HEK293T (cell line): ENCODE measurements around the gene EFCAB8.
"Not testable (repeated sequence)": the region's sequence is repeated elsewhere in the genome, so short reads cannot be mapped to it uniquely, and the experiment has no call there.

Source experiments
- CTCF ChIA-PET: fragments of 350-600 bp; formaldehyde crosslinking; extraction: SDS; loops from one replicate; lab custom pipeline; 2021; ENCODE audit warnings: antibody characterized with exemption, inconsistent platforms; lab: Yijun Ruan, JAX
- POLR2A ChIA-PET: fragments of 350-600 bp; formaldehyde crosslinking; extraction: SDS; loops from one replicate; lab custom pipeline; 2020; ENCODE audit warnings: antibody characterized with exemption, inconsistent platforms; lab: Yijun Ruan, JAX
- DNase-seq: peaks from one replicate; pipeline ENCODE4 v3.0.0; 2012; ENCODE audit warnings: mixed read lengths; ENCODE audit errors: extremely low spot score
- ARNT ChIP-seq: fragments of 450-650 bp; IDR thresholded peaks from 2 replicates; pipeline ENCODE4 v1.6.1; 2017; ENCODE audit warnings: mild to moderate bottlenecking
- BHLHE40 ChIP-seq: fragments of 450-650 bp; IDR thresholded peaks from 2 replicates; pipeline ENCODE4 v1.6.1; 2016; ENCODE audit warnings: mild to moderate bottlenecking, moderate library complexity, borderline replicate concordance
- CTBP1 ChIP-seq: fragments of 450-650 bp; IDR thresholded peaks from 2 replicates; pipeline ENCODE4 v1.6.1; 2016; ENCODE audit warnings: borderline replicate concordance
- ELF4 ChIP-seq: fragments of 450-650 bp; IDR thresholded peaks from 2 replicates; pipeline ENCODE4 v1.6.1; 2017; ENCODE audit warnings: antibody characterized with exemption
- FOXA1 ChIP-seq: fragments of 450-650 bp; IDR thresholded peaks from 2 replicates; pipeline ENCODE4 v1.6.1; 2016; ENCODE audit warnings: mild to moderate bottlenecking
- FOXK2 ChIP-seq: fragments of 450-650 bp; IDR thresholded peaks from 2 replicates; pipeline ENCODE4 v1.6.1; 2016; ENCODE audit warnings: mild to moderate bottlenecking
- FOXM1 ChIP-seq: fragments of 450-650 bp; IDR thresholded peaks from 2 replicates; pipeline ENCODE4 v1.6.1; 2017; ENCODE audit warnings: mild to moderate bottlenecking, borderline replicate concordance
- HDGF ChIP-seq: fragments of 450-650 bp; IDR thresholded peaks from 2 replicates; pipeline ENCODE4 v1.6.1; 2017; ENCODE audit warnings: antibody characterized with exemption, borderline replicate concordance
- L3MBTL2 ChIP-seq: fragments of 450-650 bp; conservative IDR thresholded peaks from 2 replicates; pipeline ENCODE4 v1.6.1; 2016; ENCODE audit warnings: mild to moderate bottlenecking
- LEF1 ChIP-seq: fragments of 450-650 bp; IDR thresholded peaks from 2 replicates; pipeline ENCODE4 v1.6.1; 2017; ENCODE audit warnings: mild to moderate bottlenecking, borderline replicate concordance
- NFRKB ChIP-seq: fragments of 450-650 bp; IDR thresholded peaks from 2 replicates; pipeline ENCODE4 v1.6.1; 2016; ENCODE audit warnings: mild to moderate bottlenecking, moderate library complexity
- PKNOX1 ChIP-seq: fragments of 450-650 bp; IDR thresholded peaks from 2 replicates; pipeline ENCODE4 v1.6.1; 2016
- SP1 ChIP-seq: fragments of 450-650 bp; IDR thresholded peaks from 2 replicates; pipeline ENCODE4 v1.6.1; 2017
- SUZ12 ChIP-seq: fragments of 450-650 bp; IDR thresholded peaks from 2 replicates; pipeline ENCODE4 v1.6.1; 2016; ENCODE audit warnings: mild to moderate bottlenecking
- TARDBP ChIP-seq: fragments of 450-650 bp; IDR thresholded peaks from 2 replicates; pipeline ENCODE4 v1.6.1; 2016
- ZNF384 ChIP-seq: fragments of 450-650 bp; IDR thresholded peaks from 2 replicates; pipeline ENCODE4 v1.6.1; 2016

The EFCAB8 gene

GRCh38 chr20:32972181-32973076 lies 113.7 kb downstream of the EFCAB8 start:
- POLR2A ChIA-PET, result no interaction called here
- CTCF ChIA-PET, result no interaction called here
- no peak for DNase-seq
- TF ChIP-seq SP1, result no peak

DNA sequence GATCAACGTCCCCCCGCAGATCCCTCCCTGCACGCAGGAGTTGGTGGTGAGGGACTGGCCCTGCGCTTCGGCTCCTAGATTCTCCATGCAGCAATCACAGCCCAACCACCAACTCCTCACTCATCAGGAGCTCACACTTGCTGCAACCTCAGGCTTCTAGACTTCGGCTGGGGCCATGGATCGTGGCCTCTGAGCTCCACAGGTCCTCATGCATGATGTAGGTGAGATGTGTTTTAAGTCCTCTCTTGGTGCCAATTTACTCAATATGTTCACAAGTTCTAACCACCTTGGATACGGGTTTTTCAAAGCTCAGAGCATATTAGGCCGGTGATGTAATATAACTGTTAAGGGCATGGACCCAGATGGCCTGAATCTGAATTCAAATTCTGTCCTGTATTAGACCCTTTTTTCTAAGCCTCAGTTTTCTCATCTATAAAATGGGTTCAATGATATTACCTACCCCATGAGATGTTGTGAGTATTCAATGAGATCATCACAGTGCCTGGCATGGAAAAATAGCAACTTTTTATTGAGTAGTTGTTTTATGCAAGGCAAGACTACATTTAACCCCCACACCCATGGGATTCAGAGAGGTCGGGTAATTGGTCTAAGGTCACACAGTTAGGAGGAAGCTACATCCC lies 114.5 kb downstream of the EFCAB8 start:
- ChIA-PET CTCF (no interaction called here), POLR2A (no interaction called here)
- TF ChIP-seq ELF4, result no peak
- TF ChIP-seq BHLHE40, result no peak
- no peak for DNase-seq

- CTCF ChIA-PET, DNase-seq, POLR2A ChIA-PET: not testable (repeated sequence)
These were observed 115.7 kb downstream of the EFCAB8 start for GRCh38 chr20:32974204-32975064.

- DNase-seq, POLR2A ChIA-PET, CTCF ChIA-PET: not testable (repeated sequence)
These were observed 116.4 kb downstream of the EFCAB8 start for GRCh38 chr20:32975121-32975520.

- ChIA-PET CTCF (no interaction called here), POLR2A (no interaction called here)
- DNase-seq, result no peak
- TF ChIP-seq SUZ12, result no peak
- TF ChIP-seq L3MBTL2, result no peak
- no peak for TF ChIP-seq ARNT
- TF ChIP-seq FOXK2, result no peak
- TF ChIP-seq HDGF, result no peak
- no peak for TF ChIP-seq ELF4
- TF ChIP-seq FOXA1, result no peak
- no peak for TF ChIP-seq CTBP1
- TF ChIP-seq BHLHE40, result no peak
- no peak for TF ChIP-seq ZNF384
- no peak for TF ChIP-seq FOXM1
These were observed 117.3 kb downstream of the EFCAB8 start for GRCh38 chr20:32975698-32976674.

- ChIA-PET CTCF (no interaction called here), POLR2A (no interaction called here)
- TF ChIP-seq L3MBTL2 (no peak), TARDBP (no peak), ZNF384 (no peak), HDGF (no peak), ARNT (no peak), ELF4 (no peak), CTBP1 (no peak), SUZ12 (no peak), PKNOX1 (no peak), FOXM1 (no peak), BHLHE40 (no peak), FOXA1 (no peak), LEF1 (no peak), SP1 (no peak), FOXK2 (no peak), NFRKB (no peak)
- DNase-seq, result no peak
These were observed 118.0 kb downstream of the EFCAB8 start for GRCh38 chr20:32976746-32977145.

DNA sequence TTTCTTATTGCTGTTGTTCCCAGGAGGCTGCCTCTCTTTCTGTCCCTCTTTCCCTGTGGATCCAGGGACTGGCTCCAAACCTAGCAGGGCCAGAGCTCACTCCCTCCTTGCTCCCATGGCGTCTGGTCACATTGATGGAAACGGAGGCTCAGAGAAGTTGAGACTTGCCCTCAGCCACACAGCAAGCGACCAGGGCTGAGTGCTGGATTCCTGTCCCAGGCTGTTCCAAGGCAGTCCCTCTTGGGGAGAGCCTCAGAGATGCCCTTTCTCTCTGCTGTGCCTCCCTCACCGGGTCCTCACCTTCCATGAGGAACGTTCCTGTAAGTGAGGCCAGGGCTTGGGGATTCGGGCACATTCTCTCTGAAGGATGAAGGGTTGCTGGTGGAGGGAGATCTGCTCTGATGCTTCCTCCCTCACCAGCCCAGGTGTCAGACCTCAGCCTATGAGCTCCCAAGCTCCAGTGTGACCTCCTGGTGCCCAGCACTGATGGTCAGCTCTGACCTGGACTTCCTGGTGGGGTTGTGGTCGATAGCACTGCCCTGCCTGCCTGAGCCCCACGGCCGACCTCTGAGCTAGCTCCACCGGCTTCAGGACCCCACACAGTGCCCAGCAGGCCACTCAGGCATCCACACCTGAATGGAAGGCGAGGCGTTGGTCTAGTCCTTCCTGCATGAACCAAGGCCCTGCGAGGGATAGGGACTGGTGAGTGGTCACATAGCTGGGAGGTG lies 118.7 kb downstream of the EFCAB8 start:
- TF ChIP-seq HDGF (no peak), TARDBP (no peak), ZNF384 (no peak), NFRKB (no peak), FOXK2 (no peak)
- POLR2A ChIA-PET, result no interaction called here
- CTCF ChIA-PET, result no interaction called here
- no peak for DNase-seq
